ENCODE results near the gene CNTFR. TPM values are rescaled to one million over a fixed set of nuclear protein-coding genes. Genes with fewer than 3 reads are reported as not detected.

CNTFR gene
- total and polyA plus RNA-seq, 4 donors: 0.75 to 3.3 (median 2.0) TPM

- TF ChIP-seq RAD21 (IDR thresholded peaks at IDR 0.05): peak in 1 of 2 donors; percentile 3
- TF ChIP-seq FOXA2 (IDR thresholded peaks at IDR 0.05): no peak
- peaks cover 22 to 65% (median 50%) of the 10 kb centered on the region in 4 donors for H3K4me1 ChIP-seq (ENCODE audit: control insufficient read depth in 4 of 4, insufficient read depth in 4 of 4, low read length in 3 of 4)
- DNase-seq (ENCODE audit: low spot score): no peak
- H3K9me3 ChIP-seq (ENCODE audit: control insufficient read depth in 4 of 4, low read length in 3 of 4): no peaks in the 10 kb centered on the region
- H3K9ac ChIP-seq (ENCODE audit: low read depth in 1 of 2, low read length in 2 of 2): no peak overlapping the region
- H3K4me3 ChIP-seq (ENCODE audit: low read depth in 1 of 3, low read length in 3 of 3): no peak overlapping the region
- peaks cover 0 to 2% (median 0%) of the 10 kb centered on the region in 4 donors for H3K27me3 ChIP-seq (ENCODE audit: control insufficient read depth in 4 of 4, insufficient read depth in 4 of 4, low read length in 3 of 4)
- no peaks in the 10 kb centered on the region for H3K36me3 ChIP-seq (ENCODE audit: control insufficient read depth in 4 of 4, insufficient read depth in 3 of 4, low read depth in 1 of 4, low read length in 3 of 4)
- 37% methylated on average over 16 of the region's 16 CpGs for WGBS
- peak overlapping the region; percentile 39 to 66 for H3K27ac ChIP-seq (ENCODE audit: low read depth in 1 of 2, low read length in 2 of 2)
These were observed 2.7 kb upstream of the CNTFR start for GRCh38 chr9:34591917-34592866.

- H3K4me1 ChIP-seq (ENCODE audit: control insufficient read depth in 4 of 4, insufficient read depth in 4 of 4, low read length in 3 of 4): peaks cover 22 to 65% (median 50%) of the 10 kb centered on the region in 4 donors
- H3K9ac ChIP-seq (ENCODE audit: low read depth in 1 of 2, low read length in 2 of 2): no peak overlapping the region
- WGBS: 8% methylated on average over 60 of the region's 60 CpGs
- H3K9me3 ChIP-seq (ENCODE audit: control insufficient read depth in 4 of 4, low read length in 3 of 4): no peaks in the 10 kb centered on the region
- H3K4me3 ChIP-seq (ENCODE audit: low read depth in 1 of 3, low read length in 3 of 3): peak overlapping the region; percentile 28 to 31 (median 30)
- peak; percentile 29 for TF ChIP-seq SP1 (IDR thresholded peaks at IDR 0.05)
- TF ChIP-seq RAD21 (IDR thresholded peaks at IDR 0.05): peak; percentile 92 to 96
- no peak for TF ChIP-seq JUND (IDR thresholded peaks at IDR 0.05)
- no peak for TF ChIP-seq EGR1 (IDR thresholded peaks at IDR 0.05; ENCODE audit: low read depth in 2 of 2)
- TF ChIP-seq MAX (IDR thresholded peaks at IDR 0.05): no peak
- TF ChIP-seq, protein P1, sequence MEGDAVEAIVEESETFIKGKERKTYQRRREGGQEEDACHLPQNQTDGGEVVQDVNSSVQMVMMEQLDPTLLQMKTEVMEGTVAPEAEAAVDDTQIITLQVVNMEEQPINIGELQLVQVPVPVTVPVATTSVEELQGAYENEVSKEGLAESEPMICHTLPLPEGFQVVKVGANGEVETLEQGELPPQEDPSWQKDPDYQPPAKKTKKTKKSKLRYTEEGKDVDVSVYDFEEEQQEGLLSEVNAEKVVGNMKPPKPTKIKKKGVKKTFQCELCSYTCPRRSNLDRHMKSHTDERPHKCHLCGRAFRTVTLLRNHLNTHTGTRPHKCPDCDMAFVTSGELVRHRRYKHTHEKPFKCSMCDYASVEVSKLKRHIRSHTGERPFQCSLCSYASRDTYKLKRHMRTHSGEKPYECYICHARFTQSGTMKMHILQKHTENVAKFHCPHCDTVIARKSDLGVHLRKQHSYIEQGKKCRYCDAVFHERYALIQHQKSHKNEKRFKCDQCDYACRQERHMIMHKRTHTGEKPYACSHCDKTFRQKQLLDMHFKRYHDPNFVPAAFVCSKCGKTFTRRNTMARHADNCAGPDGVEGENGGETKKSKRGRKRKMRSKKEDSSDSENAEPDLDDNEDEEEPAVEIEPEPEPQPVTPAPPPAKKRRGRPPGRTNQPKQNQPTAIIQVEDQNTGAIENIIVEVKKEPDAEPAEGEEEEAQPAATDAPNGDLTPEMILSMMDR (IDR thresholded peaks at IDR 0.05; ENCODE audit: low read depth, low read length, missing input control): peak; percentile 93
- TF ChIP-seq HNF4A (conservative IDR thresholded peaks at IDR 0.05): peak in 1 of 2 donors; percentile 43
- peak; percentile 26 to 56 for TF ChIP-seq RXRA (IDR thresholded peaks at IDR 0.05)
- TF ChIP-seq FOXA2 (IDR thresholded peaks at IDR 0.05): no peak
- TF ChIP-seq FOXA1 (IDR thresholded peaks at IDR 0.05): no peak
- H3K27ac ChIP-seq (ENCODE audit: low read depth in 1 of 2, low read length in 2 of 2): peak overlapping the region; percentile 21 to 81
- no peaks in the 10 kb centered on the region for H3K36me3 ChIP-seq (ENCODE audit: control insufficient read depth in 4 of 4, insufficient read depth in 3 of 4, low read depth in 1 of 4, low read length in 3 of 4)
- DNase-seq (ENCODE audit: low spot score): peak; percentile 87
- peaks cover 0 to 2% (median 0%) of the 10 kb centered on the region in 4 donors for H3K27me3 ChIP-seq (ENCODE audit: control insufficient read depth in 4 of 4, insufficient read depth in 4 of 4, low read length in 3 of 4)
These were observed 1.9 kb upstream of the CNTFR start for GRCh38 chr9:34591248-34591916.

- H3K4me3 ChIP-seq (ENCODE audit: low read depth in 1 of 3, low read length in 3 of 3): peak overlapping the region; percentile 30 to 56 (median 43)
- 17% methylated on average over 40 of the region's 40 CpGs for WGBS
- H3K9me3 ChIP-seq (ENCODE audit: control insufficient read depth in 4 of 4, low read length in 3 of 4): no peaks in the 10 kb centered on the region
- H3K36me3 ChIP-seq (ENCODE audit: control insufficient read depth in 4 of 4, insufficient read depth in 3 of 4, low read depth in 1 of 4, low read length in 3 of 4): no peaks in the 10 kb centered on the region
- no peak for DNase-seq (ENCODE audit: low spot score)
- H3K27me3 ChIP-seq (ENCODE audit: control insufficient read depth in 4 of 4, insufficient read depth in 4 of 4, low read length in 3 of 4): peaks cover 0 to 2% (median 0%) of the 10 kb centered on the region in 4 donors
- H3K4me1 ChIP-seq (ENCODE audit: control insufficient read depth in 4 of 4, insufficient read depth in 4 of 4, low read length in 3 of 4): peaks cover 22 to 65% (median 47%) of the 10 kb centered on the region in 4 donors
- peak overlapping the region in 1 of 2 donors; percentile 30 for H3K9ac ChIP-seq (ENCODE audit: low read depth in 1 of 2, low read length in 2 of 2)
- peak overlapping the region; percentile 75 to 81 for H3K27ac ChIP-seq (ENCODE audit: low read depth in 1 of 2, low read length in 2 of 2)
- no peak for TF ChIP-seq ZBTB33 (IDR thresholded peaks at IDR 0.05)
- no peak for TF ChIP-seq TAF1 (conservative IDR thresholded peaks at IDR 0.05)
- TF ChIP-seq SP1 (IDR thresholded peaks at IDR 0.05): peak; percentile 30
- no peak for TF ChIP-seq JUND (IDR thresholded peaks at IDR 0.05)
- TF ChIP-seq HNF4A (conservative IDR thresholded peaks at IDR 0.05): no peak
- TF ChIP-seq GABPA (IDR thresholded peaks at IDR 0.05 in 1 of 2, conservative IDR thresholded peaks at IDR 0.05 in 1 of 2): no peak
- TF ChIP-seq NR2F2 (IDR thresholded peaks at IDR 0.05): no peak
- TF ChIP-seq YY1 (IDR thresholded peaks at IDR 0.05): no peak
- TF ChIP-seq RAD21 (IDR thresholded peaks at IDR 0.05): no peak
- no peak for TF ChIP-seq FOXA2 (IDR thresholded peaks at IDR 0.05)
- no peak for TF ChIP-seq FOXA1 (IDR thresholded peaks at IDR 0.05)
- no peak for TF ChIP-seq ATF3 (IDR thresholded peaks at IDR 0.05)
- TF ChIP-seq MAX (IDR thresholded peaks at IDR 0.05): no peak
- peak in 1 of 2 donors; percentile 13 for TF ChIP-seq RXRA (IDR thresholded peaks at IDR 0.05)
- no peak for TF ChIP-seq EGR1 (IDR thresholded peaks at IDR 0.05; ENCODE audit: low read depth in 2 of 2)
These were observed 1.1 kb upstream of the CNTFR start for GRCh38 chr9:34590381-34591247.

All from liver (tissue), 9 donors.